ENCODE results near the gene NKAIN4. TPM values are rescaled to one million over a fixed set of nuclear protein-coding genes. Genes with fewer than 3 reads are reported as not detected.

The NKAIN4 gene
- total and polyA plus RNA-seq, 7 donors = not detected

- no peak overlapping the region for H3K4me3 ChIP-seq
- H3K27me3 ChIP-seq (ENCODE audit: insufficient read depth in 3 of 3, low read length in 2 of 3) = peaks cover 0 to 46% (median 2%) of the 10 kb centered on the region in 3 donors
- ATAC-seq = no peak
- 75 to 91% (median 85%) methylated on average over 9 of the region's 9 CpGs for WGBS, 3 donors
- H3K27ac ChIP-seq = no peak overlapping the region
- no peaks in the 10 kb centered on the region for H3K36me3 ChIP-seq (ENCODE audit: insufficient read depth in 1 of 2, low read depth in 1 of 2)
- DNase-seq = no peak
- intact Hi-C loops (cut with DNase I) = loop anchor here in 1 of 2 donors (5.0 kb wide), 1 partner anchor 57 kb away; no protein-coding TSS in a partner anchor
- no peak for TF ChIP-seq CTCF (IDR thresholded peaks at IDR 0.05)
- H3K4me1 ChIP-seq = peaks cover 26% of the 10 kb centered on the region
- no peaks in the 10 kb centered on the region for H3K9me3 ChIP-seq
These were observed 15.5 kb upstream of the NKAIN4 start for GRCh38 chr20:63269724-63270123.

- Histone ChIP-seq H3K27ac (no peak overlapping the region), H3K9me3 (no peaks in the 10 kb centered on the region), H3K36me3 (ENCODE audit: insufficient read depth in 1 of 2, low read depth in 1 of 2) (no peaks in the 10 kb centered on the region), H3K27me3 (ENCODE audit: insufficient read depth in 3 of 3, low read length in 2 of 3) (peaks cover 0 to 55% (median 2%) of the 10 kb centered on the region in 3 donors), H3K4me3 (no peak overlapping the region), H3K4me1 (peaks cover 17% of the 10 kb centered on the region)
- no peak for DNase-seq
- intact Hi-C loops (cut with DNase I) = no loop called here
- TF ChIP-seq CTCF (IDR thresholded peaks at IDR 0.05) = no peak
- whole genome bisulfite sequencing, 3 donors = 19 to 22% (median 21%) methylated on average over 18 of the region's 18 CpGs
- ATAC-seq = no peak
These were observed 14.6 kb upstream of the NKAIN4 start for GRCh38 chr20:63268671-63269439.

- intact Hi-C loops (cut with DNase I) = no loop called here
- H3K27me3 ChIP-seq (ENCODE audit: insufficient read depth in 3 of 3, low read length in 2 of 3) = peaks cover 0 to 59% (median 2%) of the 10 kb centered on the region in 3 donors
- 23 to 27% (median 25%) methylated on average over 7 of the region's 7 CpGs for WGBS, 3 donors
These were observed 14.0 kb upstream of the NKAIN4 start for GRCh38 chr20:63268256-63268655.

GRCh38 chr20:63267691-63268090 is 13.4 kb upstream of the NKAIN4 start:
- intact Hi-C loops (cut with DNase I) = no loop called here
- Histone ChIP-seq H3K4me3 (no peak overlapping the region), H3K27ac (no peak overlapping the region), H3K4me1 (peaks cover 11% of the 10 kb centered on the region), H3K9me3 (no peaks in the 10 kb centered on the region), H3K27me3 (ENCODE audit: insufficient read depth in 3 of 3, low read length in 2 of 3) (peaks cover 0 to 64% (median 2%) of the 10 kb centered on the region in 3 donors), H3K36me3 (ENCODE audit: insufficient read depth in 1 of 2, low read depth in 1 of 2) (no peaks in the 10 kb centered on the region)
- 25 to 33% (median 31%) methylated on average over 9 of the region's 9 CpGs for WGBS, 3 donors
- no peak for ATAC-seq
- no peak for TF ChIP-seq CTCF (IDR thresholded peaks at IDR 0.05)
- DNase-seq = no peak

More at GRCh38 chr20:63268256-63268655, 14.0 kb upstream of the NKAIN4 start:
- Histone ChIP-seq H3K27ac (no peak overlapping the region), H3K36me3 (ENCODE audit: insufficient read depth in 1 of 2, low read depth in 1 of 2) (no peaks in the 10 kb centered on the region), H3K4me3 (no peak overlapping the region), H3K9me3 (no peaks in the 10 kb centered on the region), H3K4me1 (peaks cover 11% of the 10 kb centered on the region)
- no peak for TF ChIP-seq CTCF (IDR thresholded peaks at IDR 0.05)
- ATAC-seq (no peak), DNase-seq (no peak)
